Measurements from ENCODE around the gene TEX14.

GRCh38 chr17:58527949-58528348 is 163.9 kb downstream of the TEX14 start:
- TF ChIP-seq CTCF (IDR thresholded peaks at IDR 0.05), result no peak
- TF ChIP-seq POLR2A (IDR thresholded peaks at IDR 0.05), result no peak
